WTC11 (cell line): ENCODE results near the gene NPVF. TPM values are rescaled to one million over a fixed set of nuclear protein-coding genes. Genes with fewer than 3 reads are reported as not detected.

ENCODE experiments used
- ATAC-seq: fragments of 200-7000 bp; cut with Tn5 transposase; 2 replicates; pipeline ENCODE4 v1.10.0; 2021; ENCODE audit warnings: mild to moderate bottlenecking, moderate library complexity
- CTCF ChIA-PET: fragments of 300-600 bp; sonication (Branson Sonifier 250); formaldehyde crosslinking; loops from one replicate; lab custom pipeline; 2021; ENCODE audit warnings: antibody characterized with exemption; lab: Charles Lee
- POLR2A ChIA-PET: fragments of 350-600 bp; sonication (Branson Sonifier 250); formaldehyde crosslinking; loops from one replicate; lab custom pipeline; 2021; ENCODE audit warnings: antibody characterized with exemption; lab: Charles Lee
- DNase-seq: peaks from one replicate; pipeline ENCODE4 v3.0.0; 2021; ENCODE audit warnings: low spot score
- H3K27ac Mint-ChIP-seq: 2 replicates; pipeline ENCODE4 v1.8.0; 2021; ENCODE audit warnings: mixed read lengths
- H3K27me3 Mint-ChIP-seq: 2 replicates; pipeline ENCODE4 v1.8.0; 2021; ENCODE audit warnings: low read depth, mild to moderate bottlenecking, moderate library complexity, mixed read lengths
- H3K36me3 Mint-ChIP-seq: 2 replicates; pipeline ENCODE4 v1.8.0; 2021; ENCODE audit warnings: mixed read lengths
- H3K4me1 Mint-ChIP-seq: 2 replicates; pipeline ENCODE4 v1.8.0; 2022; ENCODE audit warnings: mixed read lengths
- H3K4me3 Mint-ChIP-seq: 2 replicates; pipeline ENCODE4 v1.8.0; 2021; ENCODE audit warnings: mild to moderate bottlenecking, moderate library complexity, mixed read lengths
- H3K9me3 Mint-ChIP-seq: 2 replicates; pipeline ENCODE4 v1.8.0; 2021; ENCODE audit warnings: mixed read lengths
- ATF1 ChIP-seq: sonication (generic); formaldehyde crosslinking; IDR thresholded peaks from 2 replicates; pipeline ENCODE4 v1.8.1; 2023; ENCODE audit warnings: mild to moderate bottlenecking, moderate library complexity, missing genetic modification reagents
- CBFB ChIP-seq: sonication (generic); formaldehyde crosslinking; IDR thresholded peaks from 2 replicates; pipeline ENCODE4 v1.8.1; 2022; ENCODE audit warnings: mild to moderate bottlenecking, low read depth, missing genetic modification reagents
- ERG ChIP-seq: fragments of 250-450 bp; sonication (Bioruptor Pico); IDR thresholded peaks from 2 replicates; pipeline ENCODE4 v1.8.0; 2021; ENCODE audit warnings: mild to moderate bottlenecking
- IRF1 ChIP-seq: sonication (generic); formaldehyde crosslinking; IDR thresholded peaks from 2 replicates; pipeline ENCODE4 v1.8.0; 2023; ENCODE audit warnings: missing genetic modification reagents
- MXD4 ChIP-seq: fragments of 250-450 bp; sonication (Bioruptor Pico); IDR thresholded peaks from 2 replicates; pipeline ENCODE4 v1.8.0; 2021; ENCODE audit warnings: mild to moderate bottlenecking, moderate library complexity, borderline replicate concordance
- NR3C1 ChIP-seq: sonication (generic); formaldehyde crosslinking; conservative IDR thresholded peaks from 2 replicates; pipeline ENCODE4 v1.8.1; 2023; ENCODE audit warnings: low read depth, mild to moderate bottlenecking, missing genetic modification reagents
- RELA ChIP-seq: sonication (generic); formaldehyde crosslinking; IDR thresholded peaks from 2 replicates; pipeline ENCODE4 v1.8.1; 2022; ENCODE audit warnings: missing genetic modification reagents, mild to moderate bottlenecking, borderline replicate concordance
- SMAD3 ChIP-seq: sonication (generic); formaldehyde crosslinking; IDR thresholded peaks from 2 replicates; pipeline ENCODE4 v1.8.0; 2022; ENCODE audit warnings: missing genetic modification reagents, mild to moderate bottlenecking, borderline replicate concordance
- STAT6 ChIP-seq: sonication (generic); formaldehyde crosslinking; conservative IDR thresholded peaks from 2 replicates; pipeline ENCODE4 v1.8.1; 2023; ENCODE audit warnings: mild to moderate bottlenecking, low read depth, missing genetic modification reagents, moderate library complexity
- ZBTB43 ChIP-seq: sonication (generic); formaldehyde crosslinking; IDR thresholded peaks from 2 replicates; pipeline ENCODE4 v1.8.1; 2023; ENCODE audit warnings: mild to moderate bottlenecking, missing genetic modification reagents
- ZMAT4 ChIP-seq: fragments of 250-450 bp; sonication (Bioruptor Pico); IDR thresholded peaks from 2 replicates; pipeline ENCODE4 v1.9.0; 2021; ENCODE audit warnings: mild to moderate bottlenecking
- ZNF671 ChIP-seq: fragments of 250-450 bp; sonication (Bioruptor Pico); IDR thresholded peaks from 2 replicates; pipeline ENCODE4 v1.8.0; 2021; ENCODE audit warnings: mild to moderate bottlenecking
- total RNA-seq: library from RNA; stranded (reverse); gene quantifications from 3 replicates; pipeline ENCODE4 v1.2.3, GENCODE V29; 2021
- TF ChIP-seq, protein P1 (sequence below): sonication (generic); formaldehyde crosslinking; IDR thresholded peaks from 2 replicates; pipeline ENCODE4 v1.8.1; 2022; ENCODE audit warnings: missing genetic modification reagents, borderline replicate concordance
- TF ChIP-seq, protein P2 (sequence below): sonication (generic); formaldehyde crosslinking; IDR thresholded peaks from 2 replicates; pipeline ENCODE4 v1.8.0; 2022; ENCODE audit warnings: missing genetic modification reagents
- TF ChIP-seq, protein P3 (sequence below): fragments of 250-450 bp; sonication (Bioruptor Pico); IDR thresholded peaks from 2 replicates; pipeline ENCODE4 v2.1.2; 2022; ENCODE audit warnings: mild to moderate bottlenecking, moderate library complexity

NPVF gene
- total RNA-seq, 1 experiment from 2014 or later: not detected

GRCh38 chr7:25180592-25180923 is 47.7 kb downstream of the NPVF start:
- H3K36me3 Mint-ChIP-seq: no peaks in the 10 kb centered on the region
- peak overlapping the region; percentile 57 for H3K4me3 Mint-ChIP-seq
- TF ChIP-seq MXD4 (CRISPR knock-in tag) (no peak), ZMAT4 (CRISPR knock-in tag) (no peak), NR3C1 (CRISPR knock-in tag) (no peak), SMAD3 (CRISPR knock-in tag) (no peak), ZNF671 (no peak), RELA (CRISPR knock-in tag) (no peak), STAT6 (CRISPR knock-in tag) (no peak), ERG (CRISPR knock-in tag) (no peak)
- TF ChIP-seq, protein P1, sequence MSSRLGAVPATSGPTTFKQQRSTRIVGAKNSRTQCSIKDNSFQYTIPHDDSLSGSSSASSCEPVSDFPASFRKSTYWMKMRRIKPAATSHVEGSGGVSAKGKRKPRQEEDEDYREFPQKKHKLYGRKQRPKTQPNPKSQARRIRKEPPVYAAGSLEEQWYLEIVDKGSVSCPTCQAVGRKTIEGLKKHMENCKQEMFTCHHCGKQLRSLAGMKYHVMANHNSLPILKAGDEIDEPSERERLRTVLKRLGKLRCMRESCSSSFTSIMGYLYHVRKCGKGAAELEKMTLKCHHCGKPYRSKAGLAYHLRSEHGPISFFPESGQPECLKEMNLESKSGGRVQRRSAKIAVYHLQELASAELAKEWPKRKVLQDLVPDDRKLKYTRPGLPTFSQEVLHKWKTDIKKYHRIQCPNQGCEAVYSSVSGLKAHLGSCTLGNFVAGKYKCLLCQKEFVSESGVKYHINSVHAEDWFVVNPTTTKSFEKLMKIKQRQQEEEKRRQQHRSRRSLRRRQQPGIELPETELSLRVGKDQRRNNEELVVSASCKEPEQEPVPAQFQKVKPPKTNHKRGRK (CRISPR knock-in tag): no peak
- TF ChIP-seq, protein P2, sequence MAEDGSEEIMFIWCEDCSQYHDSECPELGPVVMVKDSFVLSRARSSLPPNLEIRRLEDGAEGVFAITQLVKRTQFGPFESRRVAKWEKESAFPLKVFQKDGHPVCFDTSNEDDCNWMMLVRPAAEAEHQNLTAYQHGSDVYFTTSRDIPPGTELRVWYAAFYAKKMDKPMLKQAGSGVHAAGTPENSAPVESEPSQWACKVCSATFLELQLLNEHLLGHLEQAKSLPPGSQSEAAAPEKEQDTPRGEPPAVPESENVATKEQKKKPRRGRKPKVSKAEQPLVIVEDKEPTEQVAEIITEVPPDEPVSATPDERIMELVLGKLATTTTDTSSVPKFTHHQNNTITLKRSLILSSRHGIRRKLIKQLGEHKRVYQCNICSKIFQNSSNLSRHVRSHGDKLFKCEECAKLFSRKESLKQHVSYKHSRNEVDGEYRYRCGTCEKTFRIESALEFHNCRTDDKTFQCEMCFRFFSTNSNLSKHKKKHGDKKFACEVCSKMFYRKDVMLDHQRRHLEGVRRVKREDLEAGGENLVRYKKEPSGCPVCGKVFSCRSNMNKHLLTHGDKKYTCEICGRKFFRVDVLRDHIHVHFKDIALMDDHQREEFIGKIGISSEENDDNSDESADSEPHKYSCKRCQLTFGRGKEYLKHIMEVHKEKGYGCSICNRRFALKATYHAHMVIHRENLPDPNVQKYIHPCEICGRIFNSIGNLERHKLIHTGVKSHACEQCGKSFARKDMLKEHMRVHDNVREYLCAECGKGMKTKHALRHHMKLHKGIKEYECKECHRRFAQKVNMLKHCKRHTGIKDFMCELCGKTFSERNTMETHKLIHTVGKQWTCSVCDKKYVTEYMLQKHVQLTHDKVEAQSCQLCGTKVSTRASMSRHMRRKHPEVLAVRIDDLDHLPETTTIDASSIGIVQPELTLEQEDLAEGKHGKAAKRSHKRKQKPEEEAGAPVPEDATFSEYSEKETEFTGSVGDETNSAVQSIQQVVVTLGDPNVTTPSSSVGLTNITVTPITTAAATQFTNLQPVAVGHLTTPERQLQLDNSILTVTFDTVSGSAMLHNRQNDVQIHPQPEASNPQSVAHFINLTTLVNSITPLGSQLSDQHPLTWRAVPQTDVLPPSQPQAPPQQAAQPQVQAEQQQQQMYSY (CRISPR knock-in tag): no peak
- ATAC-seq (peak; percentile 4), DNase-seq (no peak)
- no peak overlapping the region for H3K27ac Mint-ChIP-seq
- CTCF ChIA-PET: interaction anchor here (0.6 to 1.7 kb wide), 56 partner anchors 9 to 963 kb away, joined by 3 to 45 read pairs (median 4); partner anchors contain the start of genes CYCS and NPVF
- POLR2A ChIA-PET: interaction anchor here (0.6 to 1.6 kb wide), 2 partner anchors 55 to 116 kb away, joined by 4 to 11 read pairs; partner anchors contain the start of gene CYCS
- peaks cover 20% of the 10 kb centered on the region for H3K27me3 Mint-ChIP-seq
- peaks cover 24% of the 10 kb centered on the region for H3K4me1 Mint-ChIP-seq
- 0 out of 2 replicates have a peak, but pooled peaks cover 3% of the 10 kb centered on the region for H3K9me3 Mint-ChIP-seq

DNA sequence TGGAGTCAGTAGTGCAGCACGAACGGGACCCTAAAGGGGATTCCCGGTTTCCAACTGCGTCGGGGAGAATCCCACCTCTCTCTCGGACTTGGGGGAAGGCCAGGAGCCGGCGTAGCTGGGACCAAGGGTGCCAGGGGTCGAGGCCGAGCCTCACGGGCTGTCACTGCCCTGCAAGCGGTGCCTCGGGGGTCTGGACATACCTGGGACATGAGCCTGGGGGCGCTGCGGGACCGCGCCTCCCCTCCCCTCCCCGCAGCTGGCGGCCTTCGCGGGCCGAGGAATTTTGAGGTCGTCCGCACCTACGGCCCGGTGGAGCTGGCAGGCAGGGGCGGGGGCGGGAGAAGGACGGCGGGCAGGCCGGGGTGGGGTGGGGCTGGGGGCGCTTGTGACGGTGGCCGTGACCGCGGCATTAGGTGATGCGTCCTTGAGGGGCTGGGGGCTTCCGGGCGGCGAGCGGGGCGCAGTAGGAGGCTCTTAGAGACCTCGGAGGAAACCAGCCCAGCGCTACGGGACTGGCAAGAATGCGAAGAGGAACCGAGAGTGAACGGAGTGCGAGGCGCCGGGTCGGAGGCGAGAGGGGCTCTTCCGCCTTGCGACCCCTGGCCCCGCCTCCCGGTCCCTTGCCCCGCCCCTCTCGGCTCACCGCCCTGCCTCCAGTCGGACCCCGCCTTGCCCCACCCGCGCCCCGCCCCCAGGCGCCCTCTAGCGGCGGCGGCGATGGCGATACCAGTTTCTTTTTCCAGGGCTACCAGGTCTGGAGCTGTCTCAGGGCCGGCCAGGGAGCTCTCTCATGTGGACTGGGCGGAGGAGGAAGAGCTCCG is 48.3 kb downstream of the NPVF start:
- Mint-ChIP-seq H3K4me1 (peaks cover 24% of the 10 kb centered on the region), H3K4me3 (peak overlapping the region; percentile 80), H3K27ac (no peak overlapping the region), H3K36me3 (no peaks in the 10 kb centered on the region), H3K27me3 (peaks cover 20% of the 10 kb centered on the region), H3K9me3 (0 out of 2 replicates have a peak, but pooled peaks cover 3% of the 10 kb centered on the region)
- ChIA-PET CTCF (interaction anchor here (0.6 to 1.7 kb wide), 61 partner anchors 9 to 964 kb away, joined by 3 to 45 read pairs (median 3); partner anchors contain the start of genes CYCS and NPVF), POLR2A (interaction anchor here (0.6 to 1.6 kb wide), 2 partner anchors 54 to 116 kb away, joined by 4 to 11 read pairs; partner anchors contain the start of gene CYCS)
- DNase-seq (peak; percentile 99), ATAC-seq (peak; percentile 96)
- TF ChIP-seq, protein P3, sequence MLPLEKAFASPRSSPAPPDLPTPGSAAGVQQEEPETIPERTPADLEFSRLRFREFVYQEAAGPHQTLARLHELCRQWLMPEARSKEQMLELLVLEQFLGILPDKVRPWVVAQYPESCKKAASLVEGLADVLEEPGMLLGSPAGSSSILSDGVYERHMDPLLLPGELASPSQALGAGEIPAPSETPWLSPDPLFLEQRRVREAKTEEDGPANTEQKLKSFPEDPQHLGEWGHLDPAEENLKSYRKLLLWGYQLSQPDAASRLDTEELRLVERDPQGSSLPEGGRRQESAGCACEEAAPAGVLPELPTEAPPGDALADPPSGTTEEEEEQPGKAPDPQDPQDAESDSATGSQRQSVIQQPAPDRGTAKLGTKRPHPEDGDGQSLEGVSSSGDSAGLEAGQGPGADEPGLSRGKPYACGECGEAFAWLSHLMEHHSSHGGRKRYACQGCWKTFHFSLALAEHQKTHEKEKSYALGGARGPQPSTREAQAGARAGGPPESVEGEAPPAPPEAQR (CRISPR knock-in tag): no peak
- TF ChIP-seq ATF1 (CRISPR knock-in tag): no peak
- no peak for TF ChIP-seq CBFB (CRISPR knock-in tag)
- no peak for TF ChIP-seq ZBTB43
- no peak for TF ChIP-seq IRF1 (CRISPR knock-in tag)
